T47D (cell line): ENCODE measurements around the gene ASPN.

ENCODE experiments used
- DNase-seq, 2 experiments: peaks; one replicate each; pipeline versions ENCODE4 v3.0.0 to v3.0.0-alpha.2; 2011 to 2012; ENCODE audit warnings: low read depth in 1 of 2, low spot score in 1 of 2
- JUND ChIP-seq: IDR thresholded peaks from 2 replicates; pipeline ENCODE4 v1.6.1; 2012; ENCODE audit warnings: low read depth
- in situ Hi-C: cut with HindIII; loops from 2 replicates; pipeline ENCODE4 v1.10.0; 2016; ENCODE audit warnings: low sequenced_read_pairs, low pct_unique_long_range_greater_than_20kb

The ASPN gene

DNA sequence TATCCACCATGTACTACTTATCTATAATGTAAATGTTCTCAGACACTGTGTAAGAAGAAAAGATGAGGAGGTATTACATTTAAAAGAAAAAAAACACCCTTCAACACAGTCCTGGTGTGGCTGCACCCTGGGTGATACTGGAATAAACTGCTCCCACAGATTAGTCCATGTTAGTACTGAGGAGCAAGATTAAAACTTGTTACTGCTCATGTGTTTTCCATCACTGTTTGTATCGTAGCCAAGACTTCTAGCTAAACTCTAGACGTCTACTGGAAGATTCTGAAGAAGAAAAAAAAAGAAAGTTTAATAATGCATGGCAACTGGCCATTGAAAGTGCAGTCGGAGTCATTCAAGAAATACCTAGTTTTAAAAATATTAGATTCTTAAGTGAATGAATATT, at the start of gene ASPN:
Gene ASPN (minus strand): TSS at position 178 of the 400 bp plus-strand sequence.
- TF ChIP-seq JUND = no peak
- no peak for DNase-seq
- in situ Hi-C loops = no loop called here

- in situ Hi-C loops = no loop called here
- no peak for DNase-seq
- TF ChIP-seq JUND = no peak
Observed at GRCh38 chr9:92530893-92531292, 48.6 kb upstream of the ASPN start.

GRCh38 chr9:92529124-92529523, 46.8 kb upstream of the ASPN start:
- in situ Hi-C loops = no loop called here
- TF ChIP-seq JUND = no peak

DNA sequence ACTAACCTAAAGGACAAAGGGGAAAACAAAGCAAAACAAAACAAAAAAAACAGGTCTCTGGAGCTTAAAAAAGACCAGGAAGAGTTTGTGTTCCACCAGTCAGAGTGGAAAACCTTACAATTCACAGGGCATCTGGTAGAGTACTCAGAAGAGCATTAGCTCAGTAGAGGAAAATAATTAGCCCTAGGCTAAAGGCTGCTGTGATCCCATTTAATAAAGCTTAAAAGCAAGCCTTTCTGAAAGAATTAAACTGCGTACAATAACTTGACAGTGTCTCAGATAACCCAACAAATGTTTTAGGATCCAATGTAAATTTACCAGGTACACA, 46.2 kb upstream of the ASPN start:
- TF ChIP-seq JUND = no peak
- in situ Hi-C loops = no loop called here
- no peak for DNase-seq

More at GRCh38 chr9:92529124-92529523, 46.8 kb upstream of the ASPN start:
- DNase-seq = no peak

- DNase-seq = no peak
- no peak for TF ChIP-seq JUND
- in situ Hi-C loops = no loop called here
Observed at GRCh38 chr9:92527832-92528521, 45.7 kb upstream of the ASPN start.

DNA sequence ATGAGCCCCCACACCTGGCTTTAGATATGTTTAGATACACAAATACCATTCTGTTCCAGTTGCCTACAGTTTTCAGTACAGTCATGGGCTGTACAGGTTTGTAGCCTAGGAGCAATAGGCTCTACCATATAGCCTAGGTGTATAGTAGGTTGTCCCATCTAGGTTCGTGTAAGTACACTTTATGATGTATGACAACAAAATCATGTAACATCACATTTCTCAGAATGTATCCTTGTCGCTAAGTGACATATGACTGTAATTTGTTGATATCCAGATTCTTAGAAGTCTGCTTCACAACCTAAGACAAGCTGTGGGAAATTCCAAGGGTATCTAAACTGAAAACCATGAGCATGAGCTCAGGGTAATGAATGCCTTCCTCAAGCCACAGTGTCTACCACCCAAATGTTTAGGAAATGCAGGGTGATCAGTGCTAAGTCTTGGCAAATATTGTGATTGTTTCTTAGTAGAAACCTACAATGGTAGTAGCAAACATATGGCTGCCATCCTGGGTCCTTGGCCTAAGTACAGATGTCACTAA, 45.1 kb upstream of the ASPN start:
- no peak for TF ChIP-seq JUND
- in situ Hi-C loops = no loop called here
- DNase-seq = no peak

GRCh38 chr9:92525306-92525705, 43.0 kb upstream of the ASPN start:
- in situ Hi-C loops = no loop called here
- DNase-seq = no peak
- no peak for TF ChIP-seq JUND

DNA sequence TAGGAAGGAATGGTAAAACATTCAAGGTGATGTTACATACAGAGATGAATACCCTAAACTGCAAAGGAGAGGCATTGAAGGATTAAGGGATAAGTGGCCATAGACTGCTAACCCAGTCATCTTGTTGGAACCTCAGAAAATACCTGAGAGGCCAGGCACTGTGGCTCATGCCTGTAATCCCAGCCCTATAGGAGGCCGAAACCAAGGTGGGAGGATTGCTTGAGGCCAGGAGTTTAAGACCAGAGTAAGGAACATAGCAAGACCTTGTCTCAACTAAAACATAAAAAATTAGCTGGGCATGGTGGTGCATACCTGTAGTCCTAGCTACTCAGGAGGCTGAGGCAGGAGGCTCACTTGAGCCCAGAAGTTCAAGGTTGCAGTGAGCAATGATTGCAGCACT, 42.6 kb upstream of the ASPN start:
- no peak for DNase-seq
- TF ChIP-seq JUND = no peak
- in situ Hi-C loops = no loop called here

DNA sequence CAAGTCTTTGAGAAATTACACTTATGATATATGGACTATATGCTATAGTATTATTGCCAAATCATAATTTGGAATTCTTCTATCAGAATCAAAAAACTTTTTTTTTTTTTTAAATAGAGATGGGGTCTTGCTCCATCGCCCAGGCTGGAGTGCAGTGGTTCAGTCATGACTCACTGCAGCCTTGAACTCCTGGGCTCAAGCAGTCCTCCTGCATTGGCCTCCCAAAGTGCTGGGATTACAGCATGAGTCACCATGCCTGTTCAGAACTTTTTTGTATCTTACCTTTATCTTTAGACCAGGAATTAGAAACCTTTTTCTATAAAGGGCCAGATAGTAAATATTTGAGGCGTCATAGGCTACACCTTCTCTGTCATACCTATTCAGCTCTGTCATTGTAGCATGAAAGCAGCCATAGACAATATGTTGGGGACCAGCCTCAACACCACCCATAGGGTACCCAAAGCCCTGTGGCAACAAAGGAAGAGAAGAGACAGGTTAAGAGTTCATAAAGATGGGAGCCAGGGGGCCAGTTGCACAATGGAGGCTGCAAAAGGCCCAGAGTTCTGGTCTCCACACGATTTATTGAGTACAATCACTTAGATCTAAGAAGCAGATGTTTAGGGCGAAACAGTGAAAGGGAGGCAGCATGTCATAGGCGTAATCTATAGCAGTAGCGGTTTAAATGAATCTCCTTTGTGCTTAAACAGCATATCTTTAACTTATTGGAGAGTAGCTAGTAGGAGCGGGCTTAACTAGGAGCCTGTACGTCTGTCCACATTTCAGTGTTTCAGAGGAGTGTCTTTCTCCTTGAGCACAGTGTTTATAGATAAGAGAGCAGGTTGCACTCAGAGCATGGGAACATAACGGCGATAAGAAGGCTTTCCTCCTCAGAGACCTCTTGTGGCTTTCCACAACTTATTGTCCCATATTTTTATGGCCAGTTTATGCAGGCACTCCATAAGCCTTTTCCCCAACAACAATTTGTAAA, 41.0 kb upstream of the ASPN start:
- DNase-seq = no peak
- TF ChIP-seq JUND = no peak
- in situ Hi-C loops = no loop called here

GRCh38 chr9:92520837-92521236, 38.5 kb upstream of the ASPN start:
- TF ChIP-seq JUND = no peak
- in situ Hi-C loops = no loop called here
- no peak for DNase-seq

DNA sequence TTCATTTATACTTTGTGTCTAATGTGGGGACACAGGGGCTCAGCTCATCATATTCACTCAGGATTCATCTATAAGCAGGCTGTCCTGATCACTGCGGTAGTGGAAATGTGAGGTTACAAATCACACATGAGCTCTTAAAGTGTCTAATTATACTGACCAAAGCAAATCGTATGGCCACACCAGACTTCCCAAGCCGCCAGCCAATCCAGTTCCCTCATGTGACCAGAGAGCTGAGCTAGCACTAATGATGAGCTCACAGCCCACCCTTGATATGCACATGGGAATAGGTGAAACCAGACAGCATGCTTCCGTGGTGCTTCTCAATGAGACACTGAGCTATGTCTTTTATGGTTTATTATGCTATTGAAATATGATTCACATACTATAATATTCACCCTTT, 35.9 kb upstream of the ASPN start:
- TF ChIP-seq JUND = no peak
- in situ Hi-C loops = no loop called here
- DNase-seq = no peak

DNA sequence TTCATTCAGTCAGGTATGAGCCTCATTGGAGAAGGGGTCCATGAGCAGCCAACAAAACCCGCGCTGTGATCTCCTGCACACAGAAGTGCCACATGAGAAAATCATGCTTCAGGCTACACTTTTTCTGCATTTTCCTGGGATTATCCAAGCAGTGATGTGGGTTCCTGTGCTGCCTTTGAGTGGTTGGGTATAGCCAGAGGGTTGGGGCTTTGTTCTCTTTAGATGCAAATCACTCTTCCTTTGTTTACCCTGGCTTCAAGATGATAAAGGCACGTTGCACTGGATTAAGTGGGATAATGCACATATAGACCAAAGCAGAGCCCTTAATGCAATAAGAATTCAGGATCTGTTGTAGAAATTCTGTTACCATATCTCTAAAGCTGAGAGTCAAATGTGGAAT, 34.7 kb upstream of the ASPN start:
- in situ Hi-C loops = no loop called here
- DNase-seq = peak in 1 of 2 experiments; percentile 16
- TF ChIP-seq JUND = no peak

DNA sequence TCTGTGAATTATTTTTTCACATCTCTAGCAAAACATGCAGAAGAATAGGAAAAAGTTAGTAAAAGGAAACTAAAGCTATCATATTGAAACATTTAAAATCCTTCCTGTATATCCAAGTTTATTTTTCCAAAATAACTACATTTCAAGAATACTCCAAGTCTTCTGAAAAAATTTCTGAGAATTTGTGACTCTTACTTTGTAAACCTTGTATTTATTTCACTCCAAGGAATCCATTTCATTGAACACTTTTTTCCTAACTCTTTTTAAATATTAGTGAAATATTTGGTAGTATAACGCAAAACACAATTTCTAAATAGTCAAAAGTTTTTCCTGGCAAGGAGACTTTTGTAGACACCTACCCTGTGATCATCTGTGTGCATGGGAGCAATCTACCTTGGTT, 34.2 kb upstream of the ASPN start:
- TF ChIP-seq JUND = no peak

More for the DNA sequence above, 34.2 kb upstream of the ASPN start:
- in situ Hi-C loops = no loop called here
- DNase-seq = no peak
